GM10248 (cell line): ENCODE results near the gene KBTBD12.
A peak's percentile ranks its signal among the peaks of the same experiment; 100 is the strongest.

Experiments used
- CTCF ChIA-PET: fragments of 300-600 bp; sonication (Branson Sonifier 250); formaldehyde crosslinking; extraction: SDS; loops from one replicate; lab custom pipeline; 2021; ENCODE audit warnings: antibody characterized with exemption; lab: Yijun Ruan, JAX
- POLR2A ChIA-PET: fragments of 350-650 bp; sonication (Branson Sonifier 250); formaldehyde crosslinking; extraction: SDS; loops from one replicate; lab custom pipeline; 2020; ENCODE audit warnings: antibody characterized with exemption; lab: Yijun Ruan, JAX
- DNase-seq: peaks from one replicate; pipeline ENCODE4 v3.0.0; 2012; ENCODE audit errors: extremely low spot score
- TF ChIP-seq, protein P1 (sequence below): IDR thresholded peaks from 2 replicates; pipeline ENCODE4 v1.5.1; 2012; ENCODE audit warnings: mild to moderate bottlenecking, low read depth; ENCODE audit errors: extremely low read depth, missing control alignments, control extremely low read depth

Gene KBTBD12

DNA sequence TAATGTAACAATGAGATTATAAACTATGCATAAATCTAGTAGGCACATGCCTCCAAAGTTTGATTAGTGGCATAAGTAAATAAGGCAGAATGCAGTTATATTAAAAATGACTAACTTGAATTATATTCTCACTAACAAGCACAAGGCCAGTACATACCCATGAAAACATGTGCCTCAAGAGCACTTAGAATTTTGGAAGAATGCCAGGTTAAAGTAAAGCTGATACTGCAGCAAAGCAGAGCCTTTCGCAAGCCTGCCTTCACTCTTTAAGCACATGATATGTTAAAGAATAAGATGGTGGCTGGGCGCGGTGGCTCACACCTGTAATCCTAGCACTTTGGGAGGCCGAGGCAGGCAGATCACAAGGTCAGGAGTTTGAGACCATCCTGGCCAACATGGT, 49.0 kb downstream of the KBTBD12 start:
- TF ChIP-seq, protein P1, sequence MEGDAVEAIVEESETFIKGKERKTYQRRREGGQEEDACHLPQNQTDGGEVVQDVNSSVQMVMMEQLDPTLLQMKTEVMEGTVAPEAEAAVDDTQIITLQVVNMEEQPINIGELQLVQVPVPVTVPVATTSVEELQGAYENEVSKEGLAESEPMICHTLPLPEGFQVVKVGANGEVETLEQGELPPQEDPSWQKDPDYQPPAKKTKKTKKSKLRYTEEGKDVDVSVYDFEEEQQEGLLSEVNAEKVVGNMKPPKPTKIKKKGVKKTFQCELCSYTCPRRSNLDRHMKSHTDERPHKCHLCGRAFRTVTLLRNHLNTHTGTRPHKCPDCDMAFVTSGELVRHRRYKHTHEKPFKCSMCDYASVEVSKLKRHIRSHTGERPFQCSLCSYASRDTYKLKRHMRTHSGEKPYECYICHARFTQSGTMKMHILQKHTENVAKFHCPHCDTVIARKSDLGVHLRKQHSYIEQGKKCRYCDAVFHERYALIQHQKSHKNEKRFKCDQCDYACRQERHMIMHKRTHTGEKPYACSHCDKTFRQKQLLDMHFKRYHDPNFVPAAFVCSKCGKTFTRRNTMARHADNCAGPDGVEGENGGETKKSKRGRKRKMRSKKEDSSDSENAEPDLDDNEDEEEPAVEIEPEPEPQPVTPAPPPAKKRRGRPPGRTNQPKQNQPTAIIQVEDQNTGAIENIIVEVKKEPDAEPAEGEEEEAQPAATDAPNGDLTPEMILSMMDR: no peak
- DNase-seq: no peak
- CTCF ChIA-PET: no interaction called here
- POLR2A ChIA-PET: no interaction called here

GRCh38 chr3:127964816-127965215, 49.8 kb downstream of the KBTBD12 start:
- ChIA-PET POLR2A (no interaction called here), CTCF (interaction anchor here (0.8 to 1.3 kb wide), 3 partner anchors 8 to 390 kb away, joined by 3 read pairs; no protein-coding TSS in a partner anchor)
- DNase-seq: no peak
- TF ChIP-seq, protein P1: no peak

DNA sequence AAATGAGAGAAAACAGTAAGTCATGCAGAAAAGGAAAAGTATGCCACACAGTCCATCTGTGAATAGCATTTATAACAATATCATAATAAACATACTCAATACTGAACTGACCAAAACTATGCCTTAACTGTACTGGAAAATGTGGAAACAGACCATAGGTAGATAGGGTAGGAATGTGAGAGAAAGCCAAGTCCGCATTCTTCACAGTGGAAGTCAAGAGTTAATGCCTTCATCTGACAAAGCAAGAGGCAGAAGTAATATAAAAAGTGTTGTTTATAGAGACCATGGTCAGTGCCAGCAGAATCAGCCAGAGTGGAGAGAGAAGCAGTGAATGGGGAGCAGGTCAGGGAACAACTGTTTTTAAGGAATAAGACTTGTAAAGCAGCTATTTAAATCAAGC, 52.3 kb downstream of the KBTBD12 start:
- CTCF ChIA-PET: interaction anchor here (1.0 to 5.7 kb wide), 3 partner anchors 8 to 316 kb away, joined by 3 to 49 read pairs (median 5); no protein-coding TSS in a partner anchor
- DNase-seq: no peak
- TF ChIP-seq, protein P1: no peak
- POLR2A ChIA-PET: no interaction called here

GRCh38 chr3:127970966-127971592, 56.0 kb downstream of the KBTBD12 start:
- peak; percentile 56 for DNase-seq
- ChIA-PET CTCF (interaction anchor here (0.6 to 5.7 kb wide), 22 partner anchors 10 to 397 kb away, joined by 3 to 49 read pairs (median 4); no protein-coding TSS in a partner anchor), POLR2A (no interaction called here)
- TF ChIP-seq, protein P1: peak; percentile 74

DNA sequence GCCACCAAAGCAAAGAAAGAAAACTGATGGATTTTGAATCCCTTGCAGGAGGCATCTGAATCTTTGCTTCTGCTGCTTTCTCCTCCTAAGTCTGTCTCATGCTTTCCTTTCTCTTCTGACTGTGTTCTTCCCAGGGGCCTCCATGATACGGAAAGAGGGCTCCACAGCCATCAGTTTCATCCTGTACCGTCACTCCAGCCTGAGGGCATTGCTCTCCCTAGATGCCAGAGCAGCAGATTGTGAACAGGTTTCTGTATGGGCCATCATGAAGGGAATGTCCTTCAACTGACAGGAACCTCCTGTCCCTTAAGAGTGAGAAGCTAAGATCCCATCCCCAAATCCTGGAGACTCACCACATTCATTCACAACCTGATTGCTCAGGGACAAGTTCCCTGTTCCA, 59.2 kb downstream of the KBTBD12 start:
- CTCF ChIA-PET: interaction anchor here (1.1 to 5.4 kb wide), 4 partner anchors 11 to 400 kb away, joined by 3 to 34 read pairs (median 4); no protein-coding TSS in a partner anchor
- TF ChIP-seq, protein P1: no peak
- POLR2A ChIA-PET: no interaction called here

DNA sequence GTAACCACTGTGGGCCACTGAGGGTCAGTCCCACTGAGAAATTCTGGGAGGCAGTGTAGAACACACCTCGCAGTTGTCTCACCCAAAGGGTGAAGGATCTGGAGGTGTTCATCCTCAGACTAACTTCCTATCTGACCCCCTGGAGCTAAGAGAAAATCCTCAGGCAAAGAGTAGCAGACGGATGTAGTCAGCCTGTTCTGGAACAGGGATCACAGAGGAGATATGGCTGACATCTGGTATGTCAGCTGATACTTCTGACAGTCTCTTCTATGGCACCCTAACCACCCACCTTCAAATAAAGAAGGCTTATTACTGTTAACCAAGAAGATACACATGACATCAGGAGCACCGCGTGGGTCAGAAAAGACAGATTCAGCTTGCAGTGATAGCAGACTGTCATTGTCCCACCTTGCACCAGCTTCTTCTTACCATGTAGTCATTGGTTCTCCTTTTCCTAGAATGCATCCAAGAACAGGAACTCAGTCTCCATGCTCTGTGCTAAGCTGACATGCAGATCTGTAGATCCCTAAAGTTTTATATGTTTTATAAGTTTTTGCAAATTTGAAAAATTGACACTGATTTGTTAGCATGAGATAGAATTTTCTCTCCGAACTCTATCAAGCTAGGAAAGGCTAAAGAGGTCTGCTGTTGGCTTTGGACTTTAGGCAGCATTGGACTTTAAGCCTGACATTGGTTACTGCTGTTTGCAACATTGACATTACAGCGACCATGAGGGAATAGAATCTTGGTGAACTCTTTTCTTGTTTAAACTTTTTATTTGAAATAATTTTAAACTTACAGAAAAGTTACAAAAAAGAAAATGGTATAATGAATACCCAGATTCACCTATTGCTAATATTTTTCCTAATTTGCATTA, 60.4 kb downstream of the KBTBD12 start:
- CTCF ChIA-PET: interaction anchor here (0.7 to 1.4 kb wide), 5 partner anchors 10 to 400 kb away, joined by 3 to 5 read pairs (median 3); no protein-coding TSS in a partner anchor
- DNase-seq: no peak
- POLR2A ChIA-PET: no interaction called here
- TF ChIP-seq, protein P1: no peak

More for the DNA sequence above, 59.2 kb downstream of the KBTBD12 start:
- DNase-seq: no peak
